Measurements from ENCODE around the gene DDX24. TPM values are rescaled to one million over a fixed set of nuclear protein-coding genes. Genes with fewer than 3 reads are reported as not detected.

DDX24 gene
- total RNA-seq, 1 donor from 2014 or later: 191 TPM

GRCh38 chr14:94089479-94089878 lies 8.5 kb upstream of the DDX24 start:
- TF ChIP-seq, protein P1, sequence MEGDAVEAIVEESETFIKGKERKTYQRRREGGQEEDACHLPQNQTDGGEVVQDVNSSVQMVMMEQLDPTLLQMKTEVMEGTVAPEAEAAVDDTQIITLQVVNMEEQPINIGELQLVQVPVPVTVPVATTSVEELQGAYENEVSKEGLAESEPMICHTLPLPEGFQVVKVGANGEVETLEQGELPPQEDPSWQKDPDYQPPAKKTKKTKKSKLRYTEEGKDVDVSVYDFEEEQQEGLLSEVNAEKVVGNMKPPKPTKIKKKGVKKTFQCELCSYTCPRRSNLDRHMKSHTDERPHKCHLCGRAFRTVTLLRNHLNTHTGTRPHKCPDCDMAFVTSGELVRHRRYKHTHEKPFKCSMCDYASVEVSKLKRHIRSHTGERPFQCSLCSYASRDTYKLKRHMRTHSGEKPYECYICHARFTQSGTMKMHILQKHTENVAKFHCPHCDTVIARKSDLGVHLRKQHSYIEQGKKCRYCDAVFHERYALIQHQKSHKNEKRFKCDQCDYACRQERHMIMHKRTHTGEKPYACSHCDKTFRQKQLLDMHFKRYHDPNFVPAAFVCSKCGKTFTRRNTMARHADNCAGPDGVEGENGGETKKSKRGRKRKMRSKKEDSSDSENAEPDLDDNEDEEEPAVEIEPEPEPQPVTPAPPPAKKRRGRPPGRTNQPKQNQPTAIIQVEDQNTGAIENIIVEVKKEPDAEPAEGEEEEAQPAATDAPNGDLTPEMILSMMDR (IDR thresholded peaks at IDR 0.05): no peak
- Histone ChIP-seq H3K27ac (no peak overlapping the region), H3K4me3 (no peak overlapping the region), H3K9me3 (no peaks in the 10 kb centered on the region), H3K36me3 (no peaks in the 10 kb centered on the region), H3K27me3 (no peaks in the 10 kb centered on the region), H3K4me1 (no peaks in the 10 kb centered on the region)
- ATAC-seq (no peak), DNase-seq (no peak)
- intact Hi-C loops (cut with DNase I): no loop called here

DNA sequence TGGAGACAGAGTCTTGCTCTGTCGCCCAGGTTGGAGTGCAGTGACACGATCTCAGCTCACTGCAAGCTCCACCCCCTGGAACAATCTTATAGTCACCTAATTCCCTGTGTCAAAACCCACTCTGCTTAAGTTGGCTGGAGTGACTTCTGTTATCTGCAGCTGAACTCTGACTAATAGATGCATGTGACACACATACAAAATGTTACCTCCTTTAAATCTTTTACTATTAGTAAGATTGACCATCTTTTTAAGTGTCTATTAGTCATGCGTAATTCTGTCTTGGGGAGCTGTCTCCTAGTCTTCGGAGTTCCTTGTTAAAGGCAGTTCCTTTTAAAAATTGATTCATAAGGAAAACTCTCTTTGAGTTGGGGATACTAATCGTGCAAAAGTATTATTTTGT lies 7.5 kb upstream of the DDX24 start:
- ATAC-seq (no peak), DNase-seq (no peak)
- intact Hi-C loops (cut with DNase I): no loop called here
- TF ChIP-seq, protein P1 (IDR thresholded peaks at IDR 0.05): no peak
- no peak overlapping the region for H3K4me3 ChIP-seq
- no peak overlapping the region for H3K27ac ChIP-seq
- no peaks in the 10 kb centered on the region for H3K9me3 ChIP-seq
- H3K36me3 ChIP-seq: no peaks in the 10 kb centered on the region
- no peaks in the 10 kb centered on the region for H3K4me1 ChIP-seq
- no peaks in the 10 kb centered on the region for H3K27me3 ChIP-seq

DNA sequence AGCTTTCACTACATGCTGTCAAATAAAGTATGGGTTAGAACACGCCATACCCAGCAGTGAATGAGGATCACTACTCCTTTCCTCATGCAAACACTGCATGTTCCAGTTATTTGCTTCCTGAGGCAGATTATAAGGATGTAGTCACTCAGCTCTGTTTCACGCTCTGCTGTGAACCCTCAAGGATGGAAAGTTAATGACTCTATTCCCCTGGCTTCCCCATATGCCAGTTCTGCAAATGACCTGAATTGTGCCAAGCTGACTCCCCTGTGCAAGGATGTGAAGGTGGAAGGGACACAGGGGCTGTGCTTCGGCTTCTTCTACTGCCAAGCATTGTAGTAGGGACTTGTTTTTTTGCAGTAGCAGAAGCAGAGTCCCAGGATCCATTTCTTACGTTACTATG lies 6.9 kb upstream of the DDX24 start:
- H3K4me3 ChIP-seq: no peak overlapping the region
- H3K36me3 ChIP-seq: no peaks in the 10 kb centered on the region
- no peak overlapping the region for H3K27ac ChIP-seq
- H3K4me1 ChIP-seq: no peaks in the 10 kb centered on the region
- TF ChIP-seq, protein P1 (IDR thresholded peaks at IDR 0.05): no peak
- ATAC-seq: no peak
- no peaks in the 10 kb centered on the region for H3K9me3 ChIP-seq
- intact Hi-C loops (cut with DNase I): no loop called here
- no peak for DNase-seq
- no peaks in the 10 kb centered on the region for H3K27me3 ChIP-seq

DNA sequence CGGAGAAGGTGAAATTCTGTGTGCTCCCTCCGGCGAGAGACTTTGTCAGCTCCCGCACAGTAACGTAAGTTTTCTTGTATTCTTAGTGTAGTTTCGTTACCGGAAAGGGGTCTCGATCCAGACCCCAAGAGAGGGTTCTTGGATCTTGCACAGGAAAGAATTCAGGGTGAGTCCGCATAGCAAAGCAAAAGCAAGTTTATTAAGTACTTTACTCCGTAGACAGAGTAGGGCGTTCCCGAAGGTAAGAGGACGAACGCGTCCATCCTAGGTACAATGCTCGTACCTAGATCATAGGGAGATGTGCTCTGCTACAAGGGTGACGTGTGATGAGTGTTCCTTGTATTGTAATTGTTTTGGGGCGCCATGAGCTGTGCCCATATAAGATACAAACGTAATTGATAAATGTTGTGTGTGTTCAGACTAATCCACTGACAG lies 401 bp upstream of the DDX24 start:
- H3K27me3 ChIP-seq: no peaks in the 10 kb centered on the region
- peaks cover 25% of the 10 kb centered on the region for H3K36me3 ChIP-seq
- peak overlapping the region; percentile 84 for H3K4me3 ChIP-seq
- intact Hi-C loops (cut with DNase I): no loop called here
- H3K9me3 ChIP-seq: no peaks in the 10 kb centered on the region
- H3K27ac ChIP-seq: peak overlapping the region; percentile 97
- peaks cover 42% of the 10 kb centered on the region for H3K4me1 ChIP-seq
- TF ChIP-seq, protein P1 (IDR thresholded peaks at IDR 0.05): no peak
- ATAC-seq (peak; percentile 22), DNase-seq (no peak)

DNA sequence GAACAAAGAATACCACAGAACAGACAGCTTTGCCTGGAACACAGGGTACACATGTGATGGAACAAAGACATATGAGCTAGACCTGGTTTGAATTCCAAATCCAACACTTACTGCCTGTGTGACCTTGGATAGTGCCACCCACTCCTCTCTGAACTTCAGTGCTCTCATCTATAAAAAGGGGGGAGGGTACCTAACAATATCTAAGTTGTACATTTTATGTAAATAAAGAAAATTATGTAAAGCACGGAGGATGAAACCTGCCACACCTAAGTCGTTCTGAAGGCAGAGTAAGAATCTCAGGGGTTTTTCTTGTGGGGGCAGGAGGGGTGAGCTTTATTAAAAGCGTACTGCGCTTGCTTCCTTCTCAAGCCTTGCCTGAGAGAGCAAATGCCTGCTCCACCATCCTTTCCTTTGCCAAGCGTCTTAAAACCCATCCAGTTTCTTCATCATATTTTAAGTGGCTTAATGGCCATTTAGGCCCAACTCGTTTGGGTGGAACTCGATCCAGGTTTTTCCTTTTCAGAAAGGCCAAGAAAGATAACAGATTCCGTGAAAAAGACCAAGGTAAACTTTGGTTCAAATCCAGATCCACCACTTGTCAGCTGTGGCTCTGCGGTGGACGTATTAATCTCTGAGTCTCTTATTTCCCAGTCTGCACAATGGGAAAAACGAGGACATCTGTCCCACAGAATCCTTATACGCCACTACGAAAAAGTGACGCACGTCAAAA lies 946 bp downstream of the DDX24 start:
- H3K27ac ChIP-seq: peak overlapping the region; percentile 97
- H3K9me3 ChIP-seq: peaks cover 8% of the 10 kb centered on the region
- H3K27me3 ChIP-seq: no peaks in the 10 kb centered on the region
- intact Hi-C loops (cut with DNase I): no loop called here
- H3K36me3 ChIP-seq: peaks cover 30% of the 10 kb centered on the region
- H3K4me1 ChIP-seq: peaks cover 49% of the 10 kb centered on the region
- DNase-seq (no peak), ATAC-seq (no peak)
- peak overlapping the region; percentile 84 for H3K4me3 ChIP-seq
- TF ChIP-seq, protein P1 (IDR thresholded peaks at IDR 0.05): no peak

Data from upper lobe of right lung (tissue), 1 donor.